ENCODE results near the gene CACNG6.
A peak's percentile ranks its signal among the peaks of the same experiment; 100 is the strongest.
"Not testable (repeated sequence)": the region's sequence is repeated elsewhere in the genome, so short reads cannot be mapped to it uniquely, and the experiment has no call there.

Gene CACNG6

GRCh38 chr19:53945998-53946397 lies 45.4 kb upstream of the CACNG6 start:
- peaks cover 12% of the 10 kb centered on the region for H3K9me3 Mint-ChIP-seq
- no peak overlapping the region for H3K27ac Mint-ChIP-seq
- H3K36me3 Mint-ChIP-seq (ENCODE audit: low read depth): no peaks in the 10 kb centered on the region
- peaks cover 66% of the 10 kb centered on the region for H3K27me3 Mint-ChIP-seq (ENCODE audit: low read depth, poor library complexity)
- no peaks in the 10 kb centered on the region for H3K4me1 Mint-ChIP-seq
- H3K4me3 Mint-ChIP-seq: no peak overlapping the region
- TF ChIP-seq CTCF (IDR thresholded peaks at IDR 0.05): no peak
- DNase-seq: no peak

- peak; percentile 10 for TF ChIP-seq CTCF (IDR thresholded peaks at IDR 0.05)
- no peak overlapping the region for H3K4me3 Mint-ChIP-seq
- no peak for DNase-seq
- peaks cover 57% of the 10 kb centered on the region for H3K27me3 Mint-ChIP-seq (ENCODE audit: low read depth, poor library complexity)
- H3K36me3 Mint-ChIP-seq (ENCODE audit: low read depth): no peaks in the 10 kb centered on the region
- H3K4me1 Mint-ChIP-seq: no peaks in the 10 kb centered on the region
- peaks cover 8% of the 10 kb centered on the region for H3K9me3 Mint-ChIP-seq
- H3K27ac Mint-ChIP-seq: no peak overlapping the region
These were observed 43.8 kb upstream of the CACNG6 start for GRCh38 chr19:53947624-53948023.

- H3K9me3 Mint-ChIP-seq; H3K36me3 Mint-ChIP-seq (ENCODE audit: low read depth); H3K4me1 Mint-ChIP-seq; H3K4me3 Mint-ChIP-seq; H3K27ac Mint-ChIP-seq; DNase-seq: not testable (repeated sequence)
- peaks cover 50% of the 10 kb centered on the region for H3K27me3 Mint-ChIP-seq (ENCODE audit: low read depth, poor library complexity)
These were observed 42.8 kb upstream of the CACNG6 start for GRCh38 chr19:53948611-53949010.

GRCh38 chr19:53951436-53951835 lies 40.0 kb upstream of the CACNG6 start:
- no peaks in the 10 kb centered on the region for H3K36me3 Mint-ChIP-seq (ENCODE audit: low read depth)
- no peaks in the 10 kb centered on the region for H3K4me1 Mint-ChIP-seq
- H3K27me3 Mint-ChIP-seq (ENCODE audit: low read depth, poor library complexity): peaks cover 42% of the 10 kb centered on the region
- TF ChIP-seq CTCF (IDR thresholded peaks at IDR 0.05): no peak
- no peaks in the 10 kb centered on the region for H3K9me3 Mint-ChIP-seq
- H3K27ac Mint-ChIP-seq: no peak overlapping the region
- DNase-seq: no peak
- no peak overlapping the region for H3K4me3 Mint-ChIP-seq

GRCh38 chr19:53951947-53952346 lies 39.5 kb upstream of the CACNG6 start:
- Mint-ChIP-seq H3K27ac (no peak overlapping the region), H3K4me3 (no peak overlapping the region), H3K9me3 (no peaks in the 10 kb centered on the region), H3K36me3 (ENCODE audit: low read depth) (no peaks in the 10 kb centered on the region), H3K27me3 (ENCODE audit: low read depth, poor library complexity) (peaks cover 47% of the 10 kb centered on the region), H3K4me1 (no peaks in the 10 kb centered on the region)
- no peak for TF ChIP-seq CTCF (IDR thresholded peaks at IDR 0.05)
- no peak for DNase-seq

GRCh38 chr19:53953383-53953782 lies 38.1 kb upstream of the CACNG6 start:
- TF ChIP-seq CTCF (IDR thresholded peaks at IDR 0.05): no peak
- Mint-ChIP-seq H3K27me3 (ENCODE audit: low read depth, poor library complexity) (peaks cover 51% of the 10 kb centered on the region), H3K9me3 (no peaks in the 10 kb centered on the region), H3K4me3 (no peak overlapping the region), H3K4me1 (no peaks in the 10 kb centered on the region), H3K27ac (no peak overlapping the region), H3K36me3 (ENCODE audit: low read depth) (no peaks in the 10 kb centered on the region)
- DNase-seq: no peak
